K562 (cell line): ENCODE measurements around the gene CD300A. TPM values are rescaled to one million over a fixed set of nuclear protein-coding genes. Genes with fewer than 3 reads are reported as not detected.

ENCODE experiments used
- CBFA2T2 ChIP-seq: fragments of 450-650 bp; conservative IDR thresholded peaks from 2 replicates; pipeline ENCODE4 v1.6.1; 2017; ENCODE audit warnings: mild to moderate bottlenecking
- CC2D1A ChIP-seq: fragments of 450-650 bp; IDR thresholded peaks from 2 replicates; pipeline ENCODE4 v1.6.1; 2017; ENCODE audit warnings: mild to moderate bottlenecking
- CHD4 ChIP-seq: fragments of 200-600 bp; sonication (generic); IDR thresholded peaks from 3 replicates; pipeline ENCODE4 v1.6.1; 2012; ENCODE audit warnings: low read depth, mild to moderate bottlenecking, mixed read lengths, low read length, inconsistent platforms; ENCODE audit not compliant: insufficient read depth, insufficient replicate concordance, poor library complexity, severe bottlenecking
- MBD2 ChIP-seq: sonication (generic); IDR thresholded peaks from 2 replicates; pipeline ENCODE4 v1.6.1; 2016; ENCODE audit warnings: low read depth, borderline replicate concordance
- NFXL1 ChIP-seq: fragments of 450-650 bp; formaldehyde crosslinking; IDR thresholded peaks from 2 replicates; pipeline ENCODE4 v1.4.0; 2021; ENCODE audit warnings: mild to moderate bottlenecking
- PHB2 ChIP-seq: fragments of 450-650 bp; IDR thresholded peaks from 2 replicates; pipeline ENCODE4 v1.6.1; 2017; ENCODE audit warnings: low read depth
- RBM39 ChIP-seq: fragments of 200-400 bp; formaldehyde crosslinking; optimal IDR thresholded peaks from 2 replicates; pipeline ENCODE3; 2018; ENCODE audit warnings: low read depth, low read length
- TAF15 ChIP-seq: fragments of 200-400 bp; formaldehyde crosslinking; IDR thresholded peaks from 2 replicates; pipeline ENCODE4 v1.6.1; 2017; ENCODE audit warnings: mild to moderate bottlenecking, low read depth, low read length, moderate library complexity
- ZBTB1 ChIP-seq: sonication (generic); formaldehyde crosslinking; IDR thresholded peaks from 2 replicates; pipeline ENCODE4 v1.8.1; 2023; ENCODE audit warnings: missing genetic modification reagents, low read depth, mild to moderate bottlenecking, borderline replicate concordance
- ZC3H11A ChIP-seq: IDR thresholded peaks from 2 replicates; pipeline ENCODE4 v1.6.1; 2012; ENCODE audit warnings: low read depth, low read length, improper control_type of control experiment
- polyA plus RNA-seq, 8 experiments: library from polyadenylated mRNA; depleted of rRNA in 4 of 8; stranded (reverse) in 5 of 8; unstranded in 3 of 8; fragments of >200 nt; fragmentation: Nextera tagmentation in 2 of 8; fragmentation: Illumina TruSeq in 1 of 8; extraction: Ambion mirVana in 2 of 8; extraction: Trizol in 1 of 8; gene quantifications; 2 replicates each; pipeline versions ENCODE4 v1.2.1 to v1.2.3, GENCODE V29; 2011 to 2014; ENCODE audit warnings: inconsistent platforms in 1 of 8, missing spikeins in 1 of 8
- total RNA-seq, 7 experiments: library from RNA; depleted of rRNA in 6 of 7; stranded (reverse); fragments of >200 nt in 6 of 7; fragmentation: Illumina TruSeq in 2 of 7; extraction: Trizol in 2 of 7; gene quantifications; 2 replicates each; pipeline versions ENCODE4 v1.2.1 to v1.2.3, GENCODE V29; 2011 to 2021; ENCODE audit warnings: low replicate concordance in 1 of 7
- TF ChIP-seq, protein P1 (sequence below): sonication (generic); formaldehyde crosslinking; IDR thresholded peaks from 2 replicates; pipeline ENCODE4 v1.8.1; 2023; ENCODE audit warnings: mild to moderate bottlenecking, missing genetic modification reagents
- TF ChIP-seq, protein P2 (sequence below): fragments of 450-650 bp; IDR thresholded peaks from 2 replicates; pipeline ENCODE4 v1.6.1; 2017; ENCODE audit warnings: mild to moderate bottlenecking, moderate library complexity
- TF ChIP-seq, protein P3 (sequence below): fragments of 200-800 bp; sonication (Bioruptor generic); IDR thresholded peaks from 2 replicates; pipeline ENCODE4 v1.6.1; 2016; ENCODE audit warnings: missing genetic modification characterization, missing compliant biosample characterization
- TF ChIP-seq, protein P4 (sequence below): fragments of 250-450 bp; sonication (Bioruptor Pico); IDR thresholded peaks from 2 replicates; pipeline ENCODE4 v1.6.1; 2021; ENCODE audit warnings: mild to moderate bottlenecking
- TF ChIP-seq, protein P5 (sequence below): sonication (generic); formaldehyde crosslinking; IDR thresholded peaks from 2 replicates; pipeline ENCODE4 v1.8.0; 2022; ENCODE audit warnings: mild to moderate bottlenecking, missing genetic modification reagents

CD300A gene
- total and polyA plus RNA-seq, 9 of the 15 experiments (the other 6 are each of a cell fraction or from before 2014, with no cell fraction given) = 0.21 to 1.7 (median 0.41) TPM; not detected in 1

DNA sequence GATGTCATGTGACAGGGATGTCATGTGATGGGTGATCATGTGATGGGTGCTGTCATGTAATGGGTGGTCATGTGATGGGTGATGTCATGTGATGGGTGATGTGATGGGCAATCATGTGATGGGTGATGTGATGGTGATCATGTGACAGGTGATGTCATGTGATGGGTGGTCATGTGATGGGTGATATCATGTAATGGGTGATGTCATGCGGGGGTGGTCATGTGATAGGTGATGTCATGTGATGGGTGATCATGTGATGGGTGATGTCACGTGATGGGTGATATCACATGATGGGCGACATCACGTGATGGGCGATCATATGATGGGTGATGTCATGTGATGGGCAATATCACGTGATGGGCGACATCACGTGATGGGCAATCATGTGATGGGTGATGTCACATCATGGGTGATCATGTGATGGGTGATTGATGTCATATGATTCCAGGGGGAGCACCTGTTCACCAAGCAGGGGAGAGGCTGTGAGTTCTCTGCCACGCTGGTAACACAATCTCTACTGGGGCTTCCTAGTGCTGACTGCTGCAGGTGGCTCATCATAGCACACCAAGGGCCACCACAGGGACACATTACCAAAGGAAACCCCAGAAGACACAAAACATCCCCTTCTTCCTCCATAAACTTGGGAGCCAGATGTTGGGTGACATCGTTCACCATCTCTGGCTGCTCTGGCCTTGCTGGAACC is 48.3 kb downstream of the CD300A start (continued):
- TF ChIP-seq, protein P1, sequence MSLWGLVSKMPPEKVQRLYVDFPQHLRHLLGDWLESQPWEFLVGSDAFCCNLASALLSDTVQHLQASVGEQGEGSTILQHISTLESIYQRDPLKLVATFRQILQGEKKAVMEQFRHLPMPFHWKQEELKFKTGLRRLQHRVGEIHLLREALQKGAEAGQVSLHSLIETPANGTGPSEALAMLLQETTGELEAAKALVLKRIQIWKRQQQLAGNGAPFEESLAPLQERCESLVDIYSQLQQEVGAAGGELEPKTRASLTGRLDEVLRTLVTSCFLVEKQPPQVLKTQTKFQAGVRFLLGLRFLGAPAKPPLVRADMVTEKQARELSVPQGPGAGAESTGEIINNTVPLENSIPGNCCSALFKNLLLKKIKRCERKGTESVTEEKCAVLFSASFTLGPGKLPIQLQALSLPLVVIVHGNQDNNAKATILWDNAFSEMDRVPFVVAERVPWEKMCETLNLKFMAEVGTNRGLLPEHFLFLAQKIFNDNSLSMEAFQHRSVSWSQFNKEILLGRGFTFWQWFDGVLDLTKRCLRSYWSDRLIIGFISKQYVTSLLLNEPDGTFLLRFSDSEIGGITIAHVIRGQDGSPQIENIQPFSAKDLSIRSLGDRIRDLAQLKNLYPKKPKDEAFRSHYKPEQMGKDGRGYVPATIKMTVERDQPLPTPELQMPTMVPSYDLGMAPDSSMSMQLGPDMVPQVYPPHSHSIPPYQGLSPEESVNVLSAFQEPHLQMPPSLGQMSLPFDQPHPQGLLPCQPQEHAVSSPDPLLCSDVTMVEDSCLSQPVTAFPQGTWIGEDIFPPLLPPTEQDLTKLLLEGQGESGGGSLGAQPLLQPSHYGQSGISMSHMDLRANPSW (CRISPR knock-in tag) = no peak
- TF ChIP-seq NFXL1 (no peak), MBD2 (no peak), CHD4 (no peak), ZBTB1 (CRISPR knock-in tag) (no peak), TAF15 (no peak), CC2D1A (peak; percentile 41; the same call in 1 of the 2 replicates), CBFA2T2 (peak; percentile 97), PHB2 (no peak), RBM39 (no peak), ZC3H11A (no peak)
- TF ChIP-seq, protein P2, sequence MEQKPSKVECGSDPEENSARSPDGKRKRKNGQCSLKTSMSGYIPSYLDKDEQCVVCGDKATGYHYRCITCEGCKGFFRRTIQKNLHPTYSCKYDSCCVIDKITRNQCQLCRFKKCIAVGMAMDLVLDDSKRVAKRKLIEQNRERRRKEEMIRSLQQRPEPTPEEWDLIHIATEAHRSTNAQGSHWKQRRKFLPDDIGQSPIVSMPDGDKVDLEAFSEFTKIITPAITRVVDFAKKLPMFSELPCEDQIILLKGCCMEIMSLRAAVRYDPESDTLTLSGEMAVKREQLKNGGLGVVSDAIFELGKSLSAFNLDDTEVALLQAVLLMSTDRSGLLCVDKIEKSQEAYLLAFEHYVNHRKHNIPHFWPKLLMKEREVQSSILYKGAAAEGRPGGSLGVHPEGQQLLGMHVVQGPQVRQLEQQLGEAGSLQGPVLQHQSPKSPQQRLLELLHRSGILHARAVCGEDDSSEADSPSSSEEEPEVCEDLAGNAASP = no peak
- TF ChIP-seq, protein P3, sequence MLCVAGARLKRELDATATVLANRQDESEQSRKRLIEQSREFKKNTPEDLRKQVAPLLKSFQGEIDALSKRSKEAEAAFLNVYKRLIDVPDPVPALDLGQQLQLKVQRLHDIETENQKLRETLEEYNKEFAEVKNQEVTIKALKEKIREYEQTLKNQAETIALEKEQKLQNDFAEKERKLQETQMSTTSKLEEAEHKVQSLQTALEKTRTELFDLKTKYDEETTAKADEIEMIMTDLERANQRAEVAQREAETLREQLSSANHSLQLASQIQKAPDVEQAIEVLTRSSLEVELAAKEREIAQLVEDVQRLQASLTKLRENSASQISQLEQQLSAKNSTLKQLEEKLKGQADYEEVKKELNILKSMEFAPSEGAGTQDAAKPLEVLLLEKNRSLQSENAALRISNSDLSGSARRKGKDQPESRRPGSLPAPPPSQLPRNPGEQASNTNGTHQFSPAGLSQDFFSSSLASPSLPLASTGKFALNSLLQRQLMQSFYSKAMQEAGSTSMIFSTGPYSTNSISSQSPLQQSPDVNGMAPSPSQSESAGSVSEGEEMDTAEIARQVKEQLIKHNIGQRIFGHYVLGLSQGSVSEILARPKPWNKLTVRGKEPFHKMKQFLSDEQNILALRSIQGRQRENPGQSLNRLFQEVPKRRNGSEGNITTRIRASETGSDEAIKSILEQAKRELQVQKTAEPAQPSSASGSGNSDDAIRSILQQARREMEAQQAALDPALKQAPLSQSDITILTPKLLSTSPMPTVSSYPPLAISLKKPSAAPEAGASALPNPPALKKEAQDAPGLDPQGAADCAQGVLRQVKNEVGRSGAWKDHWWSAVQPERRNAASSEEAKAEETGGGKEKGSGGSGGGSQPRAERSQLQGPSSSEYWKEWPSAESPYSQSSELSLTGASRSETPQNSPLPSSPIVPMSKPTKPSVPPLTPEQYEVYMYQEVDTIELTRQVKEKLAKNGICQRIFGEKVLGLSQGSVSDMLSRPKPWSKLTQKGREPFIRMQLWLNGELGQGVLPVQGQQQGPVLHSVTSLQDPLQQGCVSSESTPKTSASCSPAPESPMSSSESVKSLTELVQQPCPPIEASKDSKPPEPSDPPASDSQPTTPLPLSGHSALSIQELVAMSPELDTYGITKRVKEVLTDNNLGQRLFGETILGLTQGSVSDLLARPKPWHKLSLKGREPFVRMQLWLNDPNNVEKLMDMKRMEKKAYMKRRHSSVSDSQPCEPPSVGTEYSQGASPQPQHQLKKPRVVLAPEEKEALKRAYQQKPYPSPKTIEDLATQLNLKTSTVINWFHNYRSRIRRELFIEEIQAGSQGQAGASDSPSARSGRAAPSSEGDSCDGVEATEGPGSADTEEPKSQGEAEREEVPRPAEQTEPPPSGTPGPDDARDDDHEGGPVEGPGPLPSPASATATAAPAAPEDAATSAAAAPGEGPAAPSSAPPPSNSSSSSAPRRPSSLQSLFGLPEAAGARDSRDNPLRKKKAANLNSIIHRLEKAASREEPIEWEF = no peak
- TF ChIP-seq, protein P4, sequence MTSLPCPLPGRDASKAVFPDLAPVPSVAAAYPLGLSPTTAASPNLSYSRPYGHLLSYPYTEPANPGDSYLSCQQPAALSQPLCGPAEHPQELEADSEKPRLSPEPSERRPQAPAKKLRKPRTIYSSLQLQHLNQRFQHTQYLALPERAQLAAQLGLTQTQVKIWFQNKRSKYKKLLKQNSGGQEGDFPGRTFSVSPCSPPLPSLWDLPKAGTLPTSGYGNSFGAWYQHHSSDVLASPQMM (CRISPR knock-in tag) = no peak
- TF ChIP-seq, protein P5, sequence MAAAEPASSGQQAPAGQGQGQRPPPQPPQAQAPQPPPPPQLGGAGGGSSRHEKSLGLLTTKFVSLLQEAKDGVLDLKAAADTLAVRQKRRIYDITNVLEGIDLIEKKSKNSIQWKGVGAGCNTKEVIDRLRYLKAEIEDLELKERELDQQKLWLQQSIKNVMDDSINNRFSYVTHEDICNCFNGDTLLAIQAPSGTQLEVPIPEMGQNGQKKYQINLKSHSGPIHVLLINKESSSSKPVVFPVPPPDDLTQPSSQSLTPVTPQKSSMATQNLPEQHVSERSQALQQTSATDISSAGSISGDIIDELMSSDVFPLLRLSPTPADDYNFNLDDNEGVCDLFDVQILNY (CRISPR knock-in tag) = no peak; the same call in 1 of the 2 replicates
